ENCODE measurements around the gene TK2.
"Not testable (repeated sequence)": the region's sequence is repeated elsewhere in the genome, so short reads cannot be mapped to it uniquely, and the experiment has no call there.

The TK2 gene

DNA sequence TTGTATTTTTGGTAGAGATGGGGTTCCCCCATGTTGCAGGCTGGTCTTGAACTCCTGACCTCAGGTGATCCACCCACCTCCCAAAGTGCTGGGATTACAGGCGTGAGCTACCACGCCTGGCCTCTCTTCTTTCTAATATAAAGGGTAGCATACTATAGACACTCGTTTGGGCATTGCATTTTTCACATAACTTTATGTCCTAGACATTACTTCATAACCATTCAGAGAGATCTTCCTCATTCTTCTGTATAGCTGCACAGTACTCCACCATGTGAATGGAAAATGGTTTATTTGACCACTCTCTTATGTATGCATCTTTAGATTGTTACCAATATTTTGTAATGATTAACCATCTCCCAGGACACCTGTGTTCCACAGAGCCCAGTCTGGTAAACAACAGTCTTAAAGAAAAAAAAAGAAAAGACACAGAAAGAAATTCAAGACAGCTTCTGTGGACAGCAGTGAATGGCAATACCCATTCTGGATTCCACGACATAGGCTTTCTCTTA is 42.1 kb downstream of the TK2 start:
- Histone ChIP-seq H3K4me1 (peaks cover 17% of the 10 kb centered on the region), H3K79me2 (peaks cover under 1% of the 10 kb centered on the region), H3K27ac (no peak overlapping the region), H3K36me3 (ENCODE audit: control insufficient read depth, insufficient read depth, low read length) (no peaks in the 10 kb centered on the region), H3K27me3 (ENCODE audit: control insufficient read depth, insufficient read depth, low read length) (no peaks in the 10 kb centered on the region), H2AFZ (no peak overlapping the region), H3K4me3 (ENCODE audit: low read depth, low read length) (no peak overlapping the region), H3K9ac (no peak overlapping the region), H3K9me3 (ENCODE audit: control insufficient read depth, low read length) (no peaks in the 10 kb centered on the region), H3K4me2 (ENCODE audit: low read length) (no peak overlapping the region)
- TF ChIP-seq, protein P1, sequence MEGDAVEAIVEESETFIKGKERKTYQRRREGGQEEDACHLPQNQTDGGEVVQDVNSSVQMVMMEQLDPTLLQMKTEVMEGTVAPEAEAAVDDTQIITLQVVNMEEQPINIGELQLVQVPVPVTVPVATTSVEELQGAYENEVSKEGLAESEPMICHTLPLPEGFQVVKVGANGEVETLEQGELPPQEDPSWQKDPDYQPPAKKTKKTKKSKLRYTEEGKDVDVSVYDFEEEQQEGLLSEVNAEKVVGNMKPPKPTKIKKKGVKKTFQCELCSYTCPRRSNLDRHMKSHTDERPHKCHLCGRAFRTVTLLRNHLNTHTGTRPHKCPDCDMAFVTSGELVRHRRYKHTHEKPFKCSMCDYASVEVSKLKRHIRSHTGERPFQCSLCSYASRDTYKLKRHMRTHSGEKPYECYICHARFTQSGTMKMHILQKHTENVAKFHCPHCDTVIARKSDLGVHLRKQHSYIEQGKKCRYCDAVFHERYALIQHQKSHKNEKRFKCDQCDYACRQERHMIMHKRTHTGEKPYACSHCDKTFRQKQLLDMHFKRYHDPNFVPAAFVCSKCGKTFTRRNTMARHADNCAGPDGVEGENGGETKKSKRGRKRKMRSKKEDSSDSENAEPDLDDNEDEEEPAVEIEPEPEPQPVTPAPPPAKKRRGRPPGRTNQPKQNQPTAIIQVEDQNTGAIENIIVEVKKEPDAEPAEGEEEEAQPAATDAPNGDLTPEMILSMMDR (IDR thresholded peaks at IDR 0.05): no peak

DNA sequence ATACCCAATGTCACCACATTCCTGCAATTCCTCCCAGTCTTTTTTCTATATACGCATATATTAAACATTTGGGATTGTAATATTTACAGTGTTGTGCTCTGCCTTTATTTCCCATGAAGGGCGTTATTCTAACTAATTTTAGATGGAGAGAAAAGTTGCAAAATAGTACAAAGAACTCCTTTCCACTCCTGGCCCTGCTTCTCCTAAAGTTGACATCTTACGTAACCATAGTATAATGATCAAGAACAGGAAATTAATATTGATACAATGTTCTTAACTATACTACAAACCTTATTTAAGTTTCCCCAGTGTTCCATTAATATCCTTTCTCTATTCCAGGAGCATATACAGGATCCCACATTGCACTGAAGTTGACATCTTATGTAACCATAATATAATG is 46.3 kb downstream of the TK2 start:
- no peaks in the 10 kb centered on the region for H3K9me3 ChIP-seq (ENCODE audit: control insufficient read depth, low read length)
- H2AFZ ChIP-seq: no peak overlapping the region
- no peak overlapping the region for H3K4me2 ChIP-seq (ENCODE audit: low read length)
- TF ChIP-seq, protein P1 (IDR thresholded peaks at IDR 0.05): no peak
- no peaks in the 10 kb centered on the region for H3K79me2 ChIP-seq
- H3K9ac ChIP-seq: no peak overlapping the region
- no peak overlapping the region for H3K4me3 ChIP-seq (ENCODE audit: low read depth, low read length)
- H3K27me3 ChIP-seq (ENCODE audit: control insufficient read depth, insufficient read depth, low read length): no peaks in the 10 kb centered on the region
- H3K36me3 ChIP-seq (ENCODE audit: control insufficient read depth, insufficient read depth, low read length): no peaks in the 10 kb centered on the region
- no peak overlapping the region for H3K27ac ChIP-seq
- H3K4me1 ChIP-seq: peaks cover 6% of the 10 kb centered on the region

DNA sequence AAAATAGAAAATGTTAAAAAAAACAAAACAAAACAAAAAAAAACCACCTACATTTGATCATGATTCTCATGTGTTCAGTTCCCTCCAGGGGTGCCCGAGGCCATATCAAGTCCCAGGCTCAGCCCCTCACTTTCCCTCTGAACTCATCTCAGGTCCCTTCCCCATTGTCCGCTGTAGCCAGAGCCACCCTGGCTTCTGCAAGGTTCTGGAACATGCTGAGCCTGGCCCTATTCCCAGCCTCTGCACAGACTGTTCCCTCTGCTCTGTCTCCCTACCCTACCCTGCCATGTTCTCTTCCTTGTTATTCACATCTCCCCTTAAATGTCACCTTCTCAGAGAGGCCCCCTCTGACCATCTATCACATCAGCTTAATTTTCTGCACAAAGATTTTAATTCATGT is 46.9 kb downstream of the TK2 start:
- no peaks in the 10 kb centered on the region for H3K79me2 ChIP-seq
- H3K9ac ChIP-seq: no peak overlapping the region
- no peaks in the 10 kb centered on the region for H3K9me3 ChIP-seq (ENCODE audit: control insufficient read depth, low read length)
- no peaks in the 10 kb centered on the region for H3K36me3 ChIP-seq (ENCODE audit: control insufficient read depth, insufficient read depth, low read length)
- no peak overlapping the region for H3K4me2 ChIP-seq (ENCODE audit: low read length)
- no peak overlapping the region for H3K27ac ChIP-seq
- TF ChIP-seq, protein P1 (IDR thresholded peaks at IDR 0.05): no peak
- peaks cover under 1% of the 10 kb centered on the region for H3K4me1 ChIP-seq
- no peaks in the 10 kb centered on the region for H3K27me3 ChIP-seq (ENCODE audit: control insufficient read depth, insufficient read depth, low read length)
- H2AFZ ChIP-seq: no peak overlapping the region
- H3K4me3 ChIP-seq (ENCODE audit: low read depth, low read length): no peak overlapping the region

DNA sequence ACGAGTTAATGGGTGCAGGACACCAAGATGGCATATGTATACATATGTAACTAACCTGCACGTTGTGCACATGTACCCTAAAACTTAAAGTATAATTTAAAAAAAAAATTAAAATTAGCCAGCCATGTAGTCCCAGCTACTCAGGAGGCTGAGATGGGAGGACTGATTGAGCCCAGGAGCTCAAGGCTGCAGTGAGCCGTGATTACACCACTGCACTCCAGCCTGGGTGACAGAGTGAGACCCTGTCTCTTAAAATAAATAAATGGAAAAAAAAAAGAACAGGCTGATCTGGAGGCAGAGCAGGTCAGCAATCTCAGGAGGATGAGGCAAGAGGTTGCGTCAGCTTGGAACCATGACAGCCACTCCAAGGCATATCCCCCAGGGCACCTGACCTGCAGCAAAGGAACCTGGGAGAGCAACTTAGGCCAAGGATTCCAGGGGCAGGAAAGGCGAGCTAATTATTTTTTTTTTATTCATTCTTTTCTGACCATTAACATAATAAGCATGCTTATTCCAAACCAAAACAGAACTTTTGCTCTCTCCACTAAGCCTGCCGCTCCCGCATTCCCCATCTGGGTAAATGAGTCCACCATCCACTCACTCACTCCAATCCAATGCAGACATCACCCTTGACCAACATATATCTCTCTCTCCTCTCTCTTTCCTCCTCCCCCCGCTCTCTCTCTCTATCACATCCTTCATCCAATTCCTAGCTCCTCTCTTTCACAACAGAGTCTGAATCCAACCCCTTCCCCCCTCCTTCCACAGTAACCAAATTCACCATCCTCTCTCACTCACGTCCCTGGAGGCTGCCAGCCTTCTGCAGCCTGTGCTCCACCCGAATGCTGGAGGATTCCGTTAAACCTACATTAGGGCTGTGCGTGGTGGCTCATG is 47.7 kb downstream of the TK2 start:
- Histone ChIP-seq H3K36me3 (ENCODE audit: control insufficient read depth, insufficient read depth, low read length) (no peaks in the 10 kb centered on the region), H3K9ac (no peak overlapping the region), H3K27ac (no peak overlapping the region), H3K4me3 (ENCODE audit: low read depth, low read length) (no peak overlapping the region), H3K79me2 (no peaks in the 10 kb centered on the region), H3K4me2 (ENCODE audit: low read length) (no peak overlapping the region), H3K4me1 (no peaks in the 10 kb centered on the region), H3K9me3 (ENCODE audit: control insufficient read depth, low read length) (no peaks in the 10 kb centered on the region), H2AFZ (no peak overlapping the region), H3K27me3 (ENCODE audit: control insufficient read depth, insufficient read depth, low read length) (no peaks in the 10 kb centered on the region)
- TF ChIP-seq, protein P1 (IDR thresholded peaks at IDR 0.05): no peak

DNA sequence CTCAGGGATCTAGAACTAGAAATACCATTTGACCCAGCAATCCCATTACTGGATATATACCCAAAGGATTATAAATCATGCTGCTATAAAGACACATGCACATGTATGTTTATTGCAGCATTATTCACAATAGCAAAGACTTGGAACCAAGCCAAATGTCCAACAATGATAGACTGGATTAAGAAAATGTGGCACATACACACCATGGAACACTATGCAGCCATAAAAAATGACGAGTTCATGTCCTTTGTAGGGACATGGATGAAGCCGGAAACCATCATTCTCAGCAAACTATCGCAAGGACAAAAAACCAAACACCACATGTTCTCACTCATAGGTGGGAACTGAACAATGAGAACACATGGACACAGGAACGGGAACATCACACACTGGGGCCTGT is 48.4 kb downstream of the TK2 start:
- not testable (repeated sequence) for H3K27me3 ChIP-seq (ENCODE audit: control insufficient read depth, insufficient read depth, low read length); H3K4me1 ChIP-seq; H3K27ac ChIP-seq; H3K36me3 ChIP-seq (ENCODE audit: control insufficient read depth, insufficient read depth, low read length); H2AFZ ChIP-seq; H3K9ac ChIP-seq; H3K9me3 ChIP-seq (ENCODE audit: control insufficient read depth, low read length); H3K79me2 ChIP-seq; H3K4me3 ChIP-seq (ENCODE audit: low read depth, low read length); H3K4me2 ChIP-seq (ENCODE audit: low read length)

DNA sequence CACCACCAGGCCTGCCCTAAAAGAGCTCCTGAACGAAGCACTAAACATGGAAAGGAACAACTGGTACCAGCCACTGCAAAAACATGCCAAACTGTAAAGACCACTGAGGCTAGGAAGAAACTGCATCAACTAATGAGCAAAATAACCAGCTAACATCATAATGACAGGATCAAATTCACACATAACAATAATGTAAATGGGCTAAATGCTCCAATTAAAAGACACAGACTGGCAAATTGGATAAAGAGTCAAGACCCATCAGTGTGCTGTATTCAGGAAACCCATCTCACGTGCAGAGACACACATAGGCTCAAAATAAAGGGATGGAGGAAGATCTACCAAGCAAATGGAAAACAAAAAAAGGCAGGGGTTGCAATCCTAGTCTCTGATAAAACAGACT is 52.0 kb downstream of the TK2 start:
- H3K4me3 ChIP-seq (ENCODE audit: low read depth, low read length); H3K79me2 ChIP-seq; H3K36me3 ChIP-seq (ENCODE audit: control insufficient read depth, insufficient read depth, low read length); H3K27me3 ChIP-seq (ENCODE audit: control insufficient read depth, insufficient read depth, low read length); H3K4me1 ChIP-seq; H3K9ac ChIP-seq; H3K9me3 ChIP-seq (ENCODE audit: control insufficient read depth, low read length); H3K27ac ChIP-seq; H3K4me2 ChIP-seq (ENCODE audit: low read length); H2AFZ ChIP-seq: not testable (repeated sequence)

DNA sequence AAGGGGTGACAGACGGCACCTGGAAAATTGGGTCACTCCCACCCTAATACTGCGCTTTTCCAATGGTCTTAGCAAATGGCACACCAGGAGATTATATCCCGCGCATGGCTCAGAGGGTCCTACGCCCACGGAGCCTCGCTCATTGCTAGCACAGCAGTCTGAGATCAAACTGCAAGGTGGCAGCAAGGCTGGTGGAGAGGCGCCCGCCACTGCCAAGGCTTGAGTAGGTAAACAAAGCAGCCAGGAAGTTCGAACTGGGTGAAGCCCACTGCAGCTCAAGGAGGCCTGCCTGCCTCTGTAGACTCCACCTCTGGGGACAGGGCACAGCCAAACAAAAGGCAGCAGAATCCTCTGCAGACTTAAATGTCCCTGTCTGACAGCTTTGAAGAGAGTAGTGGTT is 53.7 kb downstream of the TK2 start:
- not testable (repeated sequence) for H3K4me2 ChIP-seq (ENCODE audit: low read length); H3K9me3 ChIP-seq (ENCODE audit: control insufficient read depth, low read length); H3K79me2 ChIP-seq; H3K27ac ChIP-seq; H3K4me3 ChIP-seq (ENCODE audit: low read depth, low read length); H3K9ac ChIP-seq; H3K4me1 ChIP-seq; H3K27me3 ChIP-seq (ENCODE audit: control insufficient read depth, insufficient read depth, low read length); H3K36me3 ChIP-seq (ENCODE audit: control insufficient read depth, insufficient read depth, low read length); H2AFZ ChIP-seq
